DOHH2 (cell line): ENCODE data around the gene WBP4.

Experiments used
- H3F3A ChIP-seq: fragments of 200-600 bp; sonication (generic), shearing (Covaris generic); 2 replicates; pipeline ENCODE4 v1.6.0; 2016; ENCODE audit warnings: antibody characterized with exemption, mild to moderate bottlenecking; ENCODE audit not compliant: control insufficient read depth, insufficient read depth
- H3K27ac ChIP-seq: fragments of 200-600 bp; sonication (generic); 2 replicates; pipeline ENCODE4 v1.5.1; 2014; ENCODE audit warnings: low read depth, mild to moderate bottlenecking, low read length, moderate library complexity
- H3K27me3 ChIP-seq: fragments of 200-600 bp; sonication (generic); 2 replicates; pipeline ENCODE4 v1.6.1; 2014; ENCODE audit warnings: mild to moderate bottlenecking, low read length, mixed read lengths; ENCODE audit not compliant: control insufficient read depth
- H3K36me3 ChIP-seq: fragments of 200-600 bp; sonication (generic); 2 replicates; pipeline ENCODE4 v1.6.1; 2014; ENCODE audit warnings: mild to moderate bottlenecking, low read length, moderate library complexity, mixed read lengths; ENCODE audit not compliant: control insufficient read depth
- H3K4me1 ChIP-seq: fragments of 200-600 bp; sonication (generic); 2 replicates; pipeline ENCODE4 v1.6.1; 2014; ENCODE audit warnings: mild to moderate bottlenecking, low read length, mixed read lengths; ENCODE audit not compliant: control insufficient read depth
- H3K4me2 ChIP-seq: fragments of 200-600 bp; sonication (generic); 2 replicates; pipeline ENCODE4 v1.6.0; 2014; ENCODE audit warnings: mild to moderate bottlenecking, low read length, moderate library complexity
- H3K4me3 ChIP-seq: fragments of 200-600 bp; sonication (generic); 2 replicates; pipeline ENCODE4 v1.5.1; 2014; ENCODE audit warnings: mild to moderate bottlenecking, low read length, mixed read lengths
- H3K79me2 ChIP-seq: fragments of 200-600 bp; sonication (generic); 2 replicates; pipeline ENCODE4 v1.6.1; 2014; ENCODE audit warnings: mild to moderate bottlenecking, low read length, mixed read lengths; ENCODE audit not compliant: control insufficient read depth
- H3K9me2 ChIP-seq: fragments of 200-600 bp; sonication (generic); replicated peaks from 2 replicates; pipeline ENCODE4 v1.6.1; 2014; ENCODE audit warnings: mild to moderate bottlenecking, low read length, mixed read lengths; ENCODE audit not compliant: control insufficient read depth
- H3K9me3 ChIP-seq: fragments of 200-600 bp; sonication (generic); 2 replicates; pipeline ENCODE4 v1.6.1; 2014; ENCODE audit warnings: antibody characterized with exemption, low read length, mixed read lengths; ENCODE audit not compliant: control insufficient read depth, insufficient read depth
- H4K20me1 ChIP-seq: fragments of 200-600 bp; sonication (generic); 2 replicates; pipeline ENCODE4 v1.6.0; 2014; ENCODE audit warnings: low read depth, mild to moderate bottlenecking, antibody characterized with exemption, low read length, moderate library complexity; ENCODE audit not compliant: control insufficient read depth, insufficient read depth
- CTCF ChIP-seq: fragments of 200-600 bp; sonication (generic); IDR thresholded peaks from one replicate; pipeline ENCODE4 v1.5.1; 2014; ENCODE audit warnings: antibody characterized with exemption, mild to moderate bottlenecking, low read depth, low read length; ENCODE audit not compliant: poor library complexity, severe bottlenecking
- EZH2phosphoT487 ChIP-seq: fragments of 200-600 bp; sonication (generic); IDR thresholded peaks from 2 replicates; pipeline ENCODE4 v1.6.1; 2017; ENCODE audit warnings: borderline replicate concordance, mild to moderate bottlenecking, antibody characterized with exemption, low read length, moderate library complexity, mixed read lengths

WBP4 gene

GRCh38 chr13:41053384-41053826, 7.9 kb upstream of the WBP4 start:
- H3K4me1 ChIP-seq = peaks cover 88% of the 10 kb centered on the region
- H3F3A ChIP-seq = no peaks in the 10 kb centered on the region
- H3K4me3 ChIP-seq = peak overlapping the region; percentile 62
- no peaks in the 10 kb centered on the region for H4K20me1 ChIP-seq
- H3K4me2 ChIP-seq = peak overlapping the region; percentile 72
- H3K9me2 ChIP-seq = no peaks in the 10 kb centered on the region
- H3K27me3 ChIP-seq = no peaks in the 10 kb centered on the region
- H3K27ac ChIP-seq = peak overlapping the region; percentile 65
- H3K36me3 ChIP-seq = peaks cover 1% of the 10 kb centered on the region
- H3K79me2 ChIP-seq = peaks cover 100% of the 10 kb centered on the region
- TF ChIP-seq CTCF (no peak), EZH2phosphoT487 (no peak)
- no peaks in the 10 kb centered on the region for H3K9me3 ChIP-seq

- Histone ChIP-seq H3K4me2 (peak overlapping the region; percentile 72), H3K27me3 (no peaks in the 10 kb centered on the region), H4K20me1 (no peaks in the 10 kb centered on the region), H3K9me2 (no peaks in the 10 kb centered on the region), H3K4me3 (peak overlapping the region; percentile 62), H3K9me3 (no peaks in the 10 kb centered on the region), H3K27ac (peak overlapping the region; percentile 65), H3K36me3 (no peaks in the 10 kb centered on the region; the same call in 1 of the 2 replicates), H3K79me2 (peaks cover 100% of the 10 kb centered on the region), H3K4me1 (peaks cover 92% of the 10 kb centered on the region), H3F3A (0 out of 2 replicates have a peak, but pooled peaks cover 3% of the 10 kb centered on the region)
- TF ChIP-seq CTCF = peak; percentile 70
- TF ChIP-seq EZH2phosphoT487 = no peak
Observed at GRCh38 chr13:41054212-41054877, 7.0 kb upstream of the WBP4 start.

GRCh38 chr13:41054919-41055619, 6.2 kb upstream of the WBP4 start:
- Histone ChIP-seq H3K9me3 (no peaks in the 10 kb centered on the region), H3K36me3 (no peaks in the 10 kb centered on the region; the same call in 1 of the 2 replicates), H3K4me3 (peak overlapping the region; percentile 62), H3K27ac (peak overlapping the region; percentile 65; the same call in 1 of the 2 replicates), H3K9me2 (no peaks in the 10 kb centered on the region), H3K27me3 (no peaks in the 10 kb centered on the region), H3K4me1 (peaks cover 84% of the 10 kb centered on the region), H3K79me2 (peaks cover 100% of the 10 kb centered on the region), H4K20me1 (no peaks in the 10 kb centered on the region), H3K4me2 (peak overlapping the region; percentile 72), H3F3A (0 out of 2 replicates have a peak, but pooled peaks cover 3% of the 10 kb centered on the region)
- TF ChIP-seq CTCF (peak; percentile 62), EZH2phosphoT487 (no peak)
